Body of pancreas (tissue), 4 donors: ENCODE measurements around the gene NDUFAB1.

ENCODE experiments used
- CTCF ChIP-seq, 7 experiments: fragments of 450-650 bp in 4 of 7; fragments of 200-600 bp in 3 of 7; sonication (generic) in 3 of 7; IDR thresholded peaks; one replicate each; pipeline ENCODE4 v1.5.1; 2016 to 2019; ENCODE audit warnings: antibody characterized with exemption in 7 of 7
- POLR2A ChIP-seq, 3 donors: fragments of 450-650 bp; IDR thresholded peaks; one replicate each; pipeline ENCODE4 v1.6.1; 2016; ENCODE audit warnings: antibody characterized with exemption in 3 of 3, mild to moderate bottlenecking in 2 of 3

GRCh38 chr16:23590181-23590580 lies 5.9 kb downstream of the NDUFAB1 start:
- no peak for TF ChIP-seq CTCF (IDR thresholded peaks at IDR 0.05)
- no peak for TF ChIP-seq POLR2A (IDR thresholded peaks at IDR 0.05)
